GM19455 (cell line): ENCODE results near the gene CDH8.

Experiments used
- ATAC-seq: cut with Tn5 transposase; IDR thresholded peaks from one replicate; pipeline ENCODE4 v1.9.1; 2021; ENCODE audit not compliant: unreplicated experiment

Gene CDH8, protein sequence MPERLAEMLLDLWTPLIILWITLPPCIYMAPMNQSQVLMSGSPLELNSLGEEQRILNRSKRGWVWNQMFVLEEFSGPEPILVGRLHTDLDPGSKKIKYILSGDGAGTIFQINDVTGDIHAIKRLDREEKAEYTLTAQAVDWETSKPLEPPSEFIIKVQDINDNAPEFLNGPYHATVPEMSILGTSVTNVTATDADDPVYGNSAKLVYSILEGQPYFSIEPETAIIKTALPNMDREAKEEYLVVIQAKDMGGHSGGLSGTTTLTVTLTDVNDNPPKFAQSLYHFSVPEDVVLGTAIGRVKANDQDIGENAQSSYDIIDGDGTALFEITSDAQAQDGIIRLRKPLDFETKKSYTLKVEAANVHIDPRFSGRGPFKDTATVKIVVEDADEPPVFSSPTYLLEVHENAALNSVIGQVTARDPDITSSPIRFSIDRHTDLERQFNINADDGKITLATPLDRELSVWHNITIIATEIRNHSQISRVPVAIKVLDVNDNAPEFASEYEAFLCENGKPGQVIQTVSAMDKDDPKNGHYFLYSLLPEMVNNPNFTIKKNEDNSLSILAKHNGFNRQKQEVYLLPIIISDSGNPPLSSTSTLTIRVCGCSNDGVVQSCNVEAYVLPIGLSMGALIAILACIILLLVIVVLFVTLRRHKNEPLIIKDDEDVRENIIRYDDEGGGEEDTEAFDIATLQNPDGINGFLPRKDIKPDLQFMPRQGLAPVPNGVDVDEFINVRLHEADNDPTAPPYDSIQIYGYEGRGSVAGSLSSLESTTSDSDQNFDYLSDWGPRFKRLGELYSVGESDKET

DNA sequence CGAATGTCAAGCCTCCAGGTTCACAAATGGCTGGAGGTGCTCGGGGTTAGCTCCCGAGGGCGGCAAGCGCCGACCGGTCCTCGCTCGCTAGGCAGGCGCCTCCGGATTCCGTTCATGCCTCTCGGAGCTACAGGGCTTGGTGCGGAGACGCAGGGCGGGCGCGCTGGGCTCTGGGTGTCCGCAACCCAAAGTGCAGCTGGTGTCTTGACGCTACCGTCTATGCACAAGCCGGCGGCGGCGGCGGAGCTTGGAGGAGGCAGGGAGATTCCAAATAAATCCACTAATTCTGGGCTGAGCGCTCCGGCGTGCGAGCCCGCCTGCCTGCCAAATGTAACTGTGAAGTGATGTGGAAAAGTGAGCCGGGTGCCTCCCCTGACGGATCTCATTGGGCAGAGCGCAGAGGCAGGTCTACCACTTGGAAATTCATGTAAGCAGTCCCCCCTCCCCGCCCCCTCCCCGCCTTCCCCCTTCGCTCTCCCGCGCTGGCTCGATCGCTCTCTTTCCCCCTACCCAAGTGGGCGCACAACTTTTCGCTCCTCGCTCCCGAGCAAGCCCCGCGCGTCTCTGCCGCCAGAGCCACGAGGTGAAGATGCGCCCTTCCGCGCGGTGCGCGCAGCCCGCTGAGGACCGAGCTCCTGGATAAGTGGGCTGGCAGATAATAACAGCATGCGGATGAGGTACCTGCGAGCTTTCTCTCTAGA, at the start of gene CDH8:
TSS of gene CDH8 (minus strand) at position 338 of the 701 bp plus-strand sequence. CDS start 15,035 bp downstream, outside the sequence.
- ATAC-seq = no peak

DNA sequence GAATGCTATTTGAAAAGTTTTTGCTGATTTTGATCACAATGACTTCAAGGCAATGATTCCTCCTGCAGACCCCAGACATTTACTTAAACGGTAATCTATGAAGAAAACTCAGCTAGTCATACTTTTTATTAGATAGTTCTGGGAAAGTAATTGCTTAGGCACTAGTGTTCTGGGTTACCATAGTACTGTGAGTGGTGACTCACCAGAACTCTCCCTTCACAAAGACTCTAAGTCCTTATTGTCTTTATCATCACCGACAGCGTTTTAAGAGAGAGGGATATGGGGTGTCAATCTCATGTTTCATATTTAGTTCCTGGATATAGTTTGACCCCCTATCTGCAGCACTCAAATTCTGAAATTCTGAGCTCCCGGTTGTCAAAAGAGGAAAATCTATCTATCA, 43.0 kb upstream of the CDH8 start:
- ATAC-seq = no peak

DNA sequence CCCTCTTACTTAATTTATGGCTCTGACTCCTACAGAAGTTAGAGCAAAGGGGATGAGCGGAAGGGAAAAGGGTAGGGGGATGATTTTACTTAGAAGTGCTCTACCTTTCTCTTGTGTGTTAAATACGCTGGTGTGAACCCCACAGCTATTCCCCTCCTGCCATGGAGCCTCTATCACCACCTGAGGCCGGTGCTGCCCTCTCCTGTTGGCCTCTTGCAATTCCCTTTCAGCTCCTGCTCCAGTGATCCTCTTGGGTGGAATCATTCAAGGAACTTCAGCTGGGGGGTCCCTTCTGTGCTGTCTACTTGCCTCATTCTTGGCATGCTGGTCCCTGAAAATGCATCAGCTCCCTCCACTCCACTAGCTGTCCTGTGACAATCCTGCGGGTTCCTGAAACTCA, 41.8 kb upstream of the CDH8 start:
- no peak for ATAC-seq

DNA sequence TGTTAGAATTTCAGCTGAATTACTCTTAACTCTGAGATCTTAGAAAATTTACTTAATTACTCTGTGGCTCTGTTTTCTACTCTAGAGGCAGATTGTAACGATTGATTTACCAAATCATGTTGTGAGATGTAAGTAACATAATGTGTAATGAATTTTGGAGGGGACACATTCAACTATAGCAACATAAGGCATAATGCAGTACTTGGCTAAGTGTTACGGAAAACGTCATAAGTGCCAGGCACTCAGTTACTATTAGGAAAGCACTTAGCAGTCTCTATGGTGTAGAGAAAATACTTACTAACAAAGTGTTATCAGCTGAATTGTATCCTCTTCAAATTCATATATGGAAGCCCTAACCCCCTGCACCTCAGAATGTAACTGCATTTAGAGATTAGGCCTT, 40.6 kb upstream of the CDH8 start:
- ATAC-seq = no peak

DNA sequence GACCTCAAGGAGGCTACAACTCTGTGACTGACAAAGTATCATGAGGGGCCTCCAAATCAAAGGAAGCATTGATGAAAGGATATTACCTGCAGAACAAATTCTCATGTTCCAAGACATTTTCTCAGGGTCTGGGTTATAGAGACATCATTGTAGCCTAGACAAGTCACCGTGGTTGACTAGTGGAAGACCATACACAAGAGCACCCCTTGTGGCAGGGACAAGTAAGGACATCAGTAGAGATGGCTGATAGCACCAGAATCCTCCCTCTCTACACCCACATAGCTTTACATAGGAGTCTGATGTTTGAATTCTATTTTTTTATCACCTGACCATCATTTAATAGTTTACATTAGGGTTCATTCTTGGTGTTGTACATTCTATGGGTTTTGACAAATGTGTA, 32.5 kb upstream of the CDH8 start:
- ATAC-seq = no peak

DNA sequence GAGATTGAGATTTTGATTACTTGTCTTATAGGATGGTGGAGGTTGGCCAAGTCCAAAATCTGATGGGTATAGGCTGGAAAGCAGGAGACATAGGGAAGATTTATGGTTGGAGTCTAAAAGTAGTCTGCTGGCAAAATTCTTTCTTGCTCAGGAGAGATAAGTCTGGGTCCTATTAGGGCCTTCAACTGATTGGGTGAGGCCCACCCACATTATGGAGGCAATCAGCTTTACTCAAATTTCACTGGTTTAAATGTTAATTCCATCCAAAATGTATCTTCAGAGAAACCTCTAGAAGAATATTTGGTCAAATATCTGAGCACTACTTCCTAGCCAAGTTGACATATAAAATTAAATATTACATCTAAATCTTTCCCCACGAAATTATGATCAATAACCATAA, 31.7 kb upstream of the CDH8 start:
- no peak for ATAC-seq

DNA sequence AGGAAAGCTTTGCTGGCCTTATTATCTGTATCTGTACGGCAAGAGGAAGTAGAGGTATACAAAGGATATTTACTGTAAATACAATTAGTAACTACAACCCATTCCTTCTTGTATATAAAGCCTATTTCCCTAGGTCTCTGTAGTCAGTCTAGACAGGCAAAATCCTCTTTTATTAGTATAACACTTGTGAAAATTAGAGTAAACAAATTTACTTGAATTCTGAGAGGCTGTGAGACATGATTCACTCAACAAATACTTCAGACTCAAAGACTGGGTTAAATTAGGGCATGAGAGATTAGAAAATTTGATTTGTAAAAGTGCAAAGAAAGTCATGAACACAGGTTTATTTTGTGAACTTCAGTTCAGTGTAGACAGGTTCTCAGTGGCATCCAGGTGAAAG, 30.9 kb upstream of the CDH8 start:
- ATAC-seq = no peak

DNA sequence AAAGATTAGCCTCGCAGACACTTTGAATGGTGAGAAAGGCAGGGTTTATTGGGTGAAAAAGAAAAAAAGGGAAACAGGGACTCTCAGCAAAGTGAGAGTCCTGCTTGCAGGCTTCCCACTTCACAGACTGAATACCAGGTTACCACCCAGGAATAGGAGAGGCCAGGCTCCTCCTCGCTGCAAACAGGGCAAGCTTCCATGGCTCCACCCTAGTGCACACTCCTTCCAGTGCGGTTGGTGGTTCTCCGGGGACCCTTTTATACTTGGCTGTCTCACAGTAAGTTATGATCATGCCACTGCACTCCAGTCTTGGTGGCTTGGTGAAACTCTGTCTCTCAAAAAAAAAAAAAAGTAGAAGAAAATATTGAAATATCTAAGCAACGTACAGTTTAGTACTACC, 30.5 kb upstream of the CDH8 start:
- no peak for ATAC-seq

DNA sequence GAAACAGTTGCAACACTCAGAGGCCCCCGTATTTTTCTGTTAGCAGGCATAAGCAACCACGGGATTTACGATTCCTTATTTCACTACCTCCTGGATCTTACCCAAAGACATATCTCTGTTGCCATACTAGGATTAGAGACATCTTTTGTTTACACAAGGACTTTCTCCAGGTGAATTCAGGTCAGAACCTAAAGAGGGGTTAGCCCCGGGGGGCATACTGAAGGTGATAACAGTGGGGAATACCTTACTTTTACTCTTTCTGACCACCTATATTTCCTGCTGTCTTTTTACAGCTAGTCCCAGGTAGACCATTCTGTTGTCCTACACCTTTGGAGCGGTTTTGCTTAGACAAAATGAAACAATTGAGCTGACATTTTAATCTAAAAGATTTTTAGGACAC, 27.9 kb upstream of the CDH8 start:
- no peak for ATAC-seq

DNA sequence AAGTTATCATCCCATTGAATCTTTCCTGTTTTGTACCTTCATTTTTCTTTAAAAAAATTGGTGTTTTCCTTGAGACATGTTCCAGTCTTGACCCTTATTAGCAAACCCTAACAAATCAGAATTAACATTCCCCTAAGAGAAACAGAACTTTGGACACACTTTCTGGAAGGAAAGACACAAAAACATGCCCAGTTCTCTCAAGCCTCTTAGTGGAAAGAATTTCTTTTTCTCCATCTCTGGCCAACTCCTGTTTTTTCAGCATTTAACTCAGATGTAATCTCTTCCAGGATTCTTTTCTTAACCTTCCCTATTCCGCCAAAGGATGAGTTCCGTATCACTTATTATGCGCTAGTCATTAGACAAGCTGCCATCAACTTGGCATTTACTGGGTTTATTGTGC, 23.9 kb upstream of the CDH8 start:
- no peak for ATAC-seq

DNA sequence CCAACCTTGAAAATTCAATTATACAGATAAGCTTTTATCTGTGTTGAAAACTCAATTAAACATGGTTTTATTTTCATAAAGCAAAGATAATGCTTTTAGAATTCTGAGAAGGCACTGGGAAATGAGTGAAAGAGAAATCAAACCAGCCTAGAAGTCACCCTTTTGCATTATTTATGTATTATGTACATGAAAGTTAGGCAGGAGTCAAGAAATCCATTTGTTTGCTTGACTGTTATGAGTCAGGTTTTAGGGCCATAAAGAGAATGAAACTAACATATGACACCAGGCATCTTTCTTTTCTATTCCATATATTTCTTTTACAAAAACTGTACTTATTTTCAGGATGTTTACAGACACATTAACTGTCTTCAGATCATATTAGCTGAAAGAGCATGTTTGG, 23.3 kb upstream of the CDH8 start:
- ATAC-seq = no peak

DNA sequence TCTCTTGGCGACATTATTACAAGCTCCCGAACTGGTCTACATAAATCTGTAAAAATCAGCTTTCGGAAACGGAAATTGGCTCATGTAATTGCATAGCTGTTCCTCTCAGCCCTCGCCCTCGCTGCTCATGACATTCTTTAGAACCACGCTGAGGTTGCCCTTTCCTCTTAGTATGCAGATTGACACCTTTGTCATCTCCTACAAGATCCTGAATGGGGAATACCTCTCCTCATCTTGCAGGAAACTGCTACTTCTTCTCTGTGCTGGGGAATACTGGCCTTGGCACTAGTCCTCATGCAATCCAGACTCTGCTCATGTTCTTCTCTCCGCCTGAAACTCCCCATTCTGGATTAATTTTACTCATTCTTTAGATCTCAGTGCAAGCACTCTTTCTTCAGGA, 22.2 kb upstream of the CDH8 start:
- no peak for ATAC-seq

DNA sequence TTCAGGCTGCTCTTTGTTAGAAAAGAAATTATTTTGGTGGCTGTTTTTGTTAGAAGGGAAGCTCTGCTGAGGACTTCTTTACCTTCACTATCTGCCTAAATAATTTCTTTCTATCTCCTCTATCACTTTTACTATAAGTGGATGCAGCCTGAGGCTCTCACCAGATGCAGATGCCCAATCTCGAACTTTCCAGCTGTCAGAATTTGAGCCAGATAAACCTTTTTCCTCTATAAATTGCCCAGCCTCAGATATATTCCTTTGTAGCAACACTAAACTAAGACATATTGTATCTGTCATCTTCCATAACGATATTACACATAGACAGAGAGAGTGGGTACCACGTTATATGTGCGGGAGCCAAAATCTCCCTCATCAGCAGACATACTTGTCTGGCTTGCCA, 15.7 kb upstream of the CDH8 start:
- ATAC-seq = no peak

DNA sequence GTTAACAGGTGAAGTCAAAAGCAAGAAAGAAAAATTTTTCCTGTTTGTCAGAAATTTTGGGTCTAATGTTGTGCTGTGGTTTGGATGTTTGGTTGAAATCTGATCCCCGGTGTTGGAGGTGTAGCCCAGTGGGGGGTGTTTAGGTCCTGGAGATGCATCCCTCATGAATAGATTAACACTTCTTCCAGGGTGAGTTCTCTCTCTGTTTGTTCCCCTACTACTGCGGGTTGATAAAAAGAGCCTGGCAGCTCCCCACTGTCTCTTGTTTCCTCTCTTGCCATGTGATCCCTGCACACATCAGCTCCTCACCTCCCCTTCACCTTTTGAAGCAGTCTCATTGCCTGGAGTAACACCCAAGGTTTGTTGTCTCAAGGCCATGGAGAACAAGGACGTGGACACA, 14.6 kb upstream of the CDH8 start:
- no peak for ATAC-seq

DNA sequence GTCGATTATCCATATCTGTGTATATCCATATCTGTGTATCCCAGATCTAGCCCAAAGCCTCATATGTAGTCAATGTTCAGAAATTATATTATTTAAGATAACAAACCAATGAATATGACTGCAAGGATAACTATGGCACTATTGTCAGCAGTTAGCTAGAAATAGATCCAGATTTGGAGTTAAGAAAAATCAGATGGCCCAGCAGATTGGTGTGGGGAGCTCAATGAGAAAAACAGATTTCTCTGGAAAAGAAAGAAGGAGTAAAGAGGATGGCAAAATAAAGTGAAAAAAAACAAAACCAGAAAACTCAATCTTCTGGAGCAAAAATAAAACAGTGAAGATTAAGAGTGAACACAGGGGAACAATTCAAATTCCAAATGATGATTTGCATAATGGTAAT, 10.6 kb upstream of the CDH8 start:
- ATAC-seq = no peak

DNA sequence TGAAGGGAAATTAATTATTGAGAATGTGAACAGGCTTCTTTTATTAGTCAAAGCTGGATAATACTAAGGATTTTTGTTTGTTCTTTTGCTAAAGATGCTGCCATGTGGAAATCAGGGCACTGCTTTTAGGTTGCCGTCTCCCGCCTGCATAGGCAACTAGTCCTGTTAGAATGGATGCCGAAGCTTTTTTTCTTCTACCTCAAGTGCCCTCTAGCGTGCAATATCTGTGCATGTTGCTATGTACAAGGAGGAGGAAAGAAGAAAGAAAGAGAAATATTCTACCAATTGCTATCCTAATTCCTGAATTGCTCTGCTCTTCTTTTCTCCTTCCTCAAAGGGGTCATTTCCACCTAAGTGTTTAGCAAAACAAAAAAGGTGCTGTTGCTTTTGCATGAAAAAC, 5.2 kb upstream of the CDH8 start:
- ATAC-seq = no peak

DNA sequence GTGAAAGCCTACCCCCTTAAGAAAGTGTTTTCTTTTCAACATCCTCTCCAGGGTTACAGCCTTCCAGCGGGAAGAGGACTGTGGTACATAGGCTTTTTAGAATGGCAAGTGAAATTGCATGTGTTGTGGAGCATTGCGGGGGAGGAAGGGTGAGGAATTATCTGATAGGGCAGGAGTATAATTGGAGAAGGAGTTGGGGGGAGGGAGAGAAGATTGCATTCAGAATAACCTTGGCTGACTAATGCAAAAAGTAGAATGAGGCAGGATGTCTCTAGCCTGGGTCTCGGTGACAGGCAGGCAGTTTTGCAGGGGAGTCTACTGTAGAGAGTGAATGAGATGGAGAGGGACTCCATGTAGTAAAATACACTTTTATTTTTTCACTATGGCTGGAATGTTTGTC, 2.4 kb upstream of the CDH8 start:
- no peak for ATAC-seq

DNA sequence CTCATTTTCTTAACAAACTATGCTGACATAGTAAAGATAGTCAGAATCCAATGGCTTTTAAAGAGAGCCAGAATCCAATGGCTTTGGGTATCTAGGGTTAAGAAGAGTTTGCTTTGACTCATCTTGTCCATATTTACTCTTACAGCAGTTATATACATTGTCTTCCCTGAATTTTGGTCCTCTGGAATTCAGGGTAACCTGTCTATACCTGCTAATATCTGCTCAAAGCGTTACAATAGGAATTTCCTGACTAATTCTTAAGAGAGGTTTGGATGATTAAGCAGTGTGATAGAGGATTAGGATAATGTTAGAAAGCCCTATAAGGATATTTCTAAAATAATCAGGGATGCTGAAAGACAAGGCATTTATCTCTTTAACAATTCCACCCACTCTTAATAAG, 2.0 kb upstream of the CDH8 start:
- ATAC-seq = no peak

DNA sequence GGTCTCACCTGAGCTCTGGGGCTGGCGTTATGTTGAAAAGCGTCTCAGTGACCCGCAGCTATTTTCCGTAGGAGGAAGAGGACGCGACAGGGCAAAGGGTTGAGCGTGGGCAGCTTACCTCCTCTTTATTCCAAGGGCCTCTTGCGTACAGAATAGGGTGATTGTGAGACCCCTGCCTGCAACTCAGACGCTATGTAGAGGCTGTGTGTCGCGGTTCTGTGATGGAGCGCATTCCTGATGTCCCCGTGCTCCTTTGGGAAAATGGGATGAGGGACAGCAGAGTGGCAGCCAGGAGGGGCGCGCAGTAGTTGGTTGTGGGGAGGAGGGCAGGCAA, 531 bp upstream of the CDH8 start:
- no peak for ATAC-seq

DNA sequence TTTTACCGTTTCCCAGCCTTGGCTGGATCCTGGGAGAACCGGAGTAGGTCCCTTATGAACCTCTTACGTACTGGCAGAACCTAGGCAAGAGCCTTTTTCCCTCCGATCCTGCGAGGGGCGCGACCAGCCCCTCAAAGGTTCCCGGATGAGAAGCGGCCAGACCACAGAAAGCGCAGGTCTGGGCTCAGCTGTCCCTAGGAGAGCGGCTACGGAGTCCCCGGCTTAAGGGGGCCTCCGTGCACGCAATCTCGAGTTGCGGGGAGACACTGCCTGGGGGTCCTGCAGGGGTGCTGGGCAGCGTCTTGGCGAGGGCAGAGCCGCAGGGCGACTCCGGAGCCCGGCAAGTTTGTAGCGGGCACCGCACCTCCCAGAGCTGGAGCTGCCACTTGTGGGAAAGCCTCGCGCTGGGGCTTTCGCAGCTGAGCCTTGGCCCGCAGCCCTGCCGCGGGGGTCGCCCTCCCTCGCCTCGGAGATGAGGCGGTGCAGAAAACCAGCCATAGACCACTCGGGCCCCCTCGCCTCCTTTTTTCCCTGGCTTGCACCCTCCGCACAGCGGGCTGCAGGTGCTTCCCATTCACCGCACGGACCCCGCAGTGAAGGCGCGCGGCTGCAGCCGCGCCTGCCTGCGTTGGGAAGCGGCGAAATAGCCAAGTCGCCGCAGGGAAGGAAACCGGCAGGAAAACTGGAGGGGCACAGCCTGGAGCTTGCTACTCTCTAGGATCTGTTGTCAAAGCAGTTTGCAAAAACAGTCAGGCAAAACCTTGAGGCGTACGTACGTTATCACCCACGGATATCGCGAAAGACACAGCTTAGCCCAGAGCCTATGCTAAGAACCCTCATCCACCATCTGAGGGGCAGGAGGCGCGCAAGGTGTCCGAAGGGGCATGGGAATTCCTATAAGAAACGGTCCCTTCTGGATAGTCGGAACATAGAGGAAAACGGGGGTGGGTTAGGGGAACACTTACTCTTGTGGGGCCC, 834 bp downstream of the CDH8 start:
- no peak for ATAC-seq
